NCI-H2227 treated with DMSO at 0.1 percent for 48 hours (cell line): Measurements from ENCODE around the gene ARHGAP15.
A peak's percentile ranks its signal among the peaks of the same experiment; 100 is the strongest.
"Not testable (repeated sequence)": the region's sequence is repeated elsewhere in the genome, so short reads cannot be mapped to it uniquely, and the experiment has no call there.

Experiments used
- DNase-seq: peaks from one replicate; lab custom pipeline; 2025; lab: John Stamatoyannopoulos, UW

ARHGAP15 gene

GRCh38 chr2:143128681-143129580, at the start of gene ARHGAP15:
Gene ARHGAP15, plus strand, starts transcription at chr2:143129419.
- no peak for DNase-seq

- no peak for DNase-seq
These were observed 47.6 kb upstream of the ARHGAP15 start for GRCh38 chr2:143081616-143082015.

- no peak for DNase-seq
These were observed 45.6 kb upstream of the ARHGAP15 start for GRCh38 chr2:143083636-143084035.

GRCh38 chr2:143084462-143084861, 44.8 kb upstream of the ARHGAP15 start:
- no peak for DNase-seq

GRCh38 chr2:143085125-143085784, 44.0 kb upstream of the ARHGAP15 start:
- DNase-seq, result no peak

- no peak for DNase-seq
These were observed 42.2 kb upstream of the ARHGAP15 start for GRCh38 chr2:143087033-143087432.

GRCh38 chr2:143088388-143088787, 40.8 kb upstream of the ARHGAP15 start:
- no peak for DNase-seq

- not testable (repeated sequence) for DNase-seq
These were observed 39.7 kb upstream of the ARHGAP15 start for GRCh38 chr2:143089520-143089919.

GRCh38 chr2:143110758-143111428, 18.3 kb upstream of the ARHGAP15 start:
- DNase-seq, result peak; percentile 63

- DNase-seq, result no peak
These were observed 12.0 kb upstream of the ARHGAP15 start for GRCh38 chr2:143117225-143117624.

GRCh38 chr2:143121079-143121478, 8.1 kb upstream of the ARHGAP15 start:
- DNase-seq, result no peak

- DNase-seq, result no peak
These were observed 7.3 kb upstream of the ARHGAP15 start for GRCh38 chr2:143121957-143122356.

GRCh38 chr2:143123911-143124310, 5.3 kb upstream of the ARHGAP15 start:
- no peak for DNase-seq

- DNase-seq, result no peak
These were observed 4.8 kb upstream of the ARHGAP15 start for GRCh38 chr2:143124445-143124844.

GRCh38 chr2:143125717-143126116, 3.5 kb upstream of the ARHGAP15 start:
- DNase-seq, result no peak

- no peak for DNase-seq
These were observed 3.1 kb downstream of the ARHGAP15 start for GRCh38 chr2:143132355-143132754.

GRCh38 chr2:143133783-143134182, 4.6 kb downstream of the ARHGAP15 start:
- no peak for DNase-seq

- DNase-seq, result no peak
These were observed 9.1 kb downstream of the ARHGAP15 start for GRCh38 chr2:143138292-143138691.

GRCh38 chr2:143139835-143140393, 10.7 kb downstream of the ARHGAP15 start:
- no peak for DNase-seq

- DNase-seq, result no peak
These were observed 11.8 kb downstream of the ARHGAP15 start for GRCh38 chr2:143140864-143141661.

- DNase-seq, result no peak
These were observed 13.4 kb downstream of the ARHGAP15 start for GRCh38 chr2:143142598-143142997.
